ENCODE data around the gene POLR2M.

The POLR2M gene

GRCh38 chr15:57743424-57743823, 36.9 kb downstream of the POLR2M start:
- H3F3A ChIP-seq (ENCODE audit: insufficient read depth), result no peaks in the 10 kb centered on the region
- no peak overlapping the region for H2AFZ ChIP-seq (ENCODE audit: low read depth, low read length, severe bottlenecking)
- no peaks in the 10 kb centered on the region for H3K9me3 ChIP-seq (ENCODE audit: insufficient read depth, low read length)
- no peaks in the 10 kb centered on the region for H3K79me2 ChIP-seq (ENCODE audit: insufficient read depth, low read length)
- H3K4me2 ChIP-seq (ENCODE audit: low read depth, low read length, poor library complexity, severe bottlenecking), result no peak overlapping the region
- H3K36me3 ChIP-seq (ENCODE audit: low read length), result no peaks in the 10 kb centered on the region
- no peak overlapping the region for H3K4me3 ChIP-seq (ENCODE audit: insufficient read depth, low read length, poor library complexity, severe bottlenecking)
- H3K9me2 ChIP-seq (replicated peaks; ENCODE audit: insufficient read depth, low read length), result no peaks in the 10 kb centered on the region
- no peak overlapping the region for H3K9ac ChIP-seq (ENCODE audit: low read length)
- no peaks in the 10 kb centered on the region for H4K20me1 ChIP-seq (ENCODE audit: low read depth, low read length)
- H3K27me3 ChIP-seq (ENCODE audit: low read length), result no peaks in the 10 kb centered on the region
- TF ChIP-seq EZH2phosphoT487 (conservative IDR thresholded peaks at IDR 0.05; ENCODE audit: low read length) (no peak), CTCF (IDR thresholded peaks at IDR 0.05; ENCODE audit: insufficient read depth, low read length, poor library complexity, severe bottlenecking) (no peak)
- no peak overlapping the region for H3K27ac ChIP-seq (ENCODE audit: low read depth, low read length)

- Histone ChIP-seq H3K4me2 (ENCODE audit: low read depth, low read length, poor library complexity, severe bottlenecking) (no peak overlapping the region), H3K79me2 (ENCODE audit: insufficient read depth, low read length) (no peaks in the 10 kb centered on the region), H3K36me3 (ENCODE audit: low read length) (no peaks in the 10 kb centered on the region), H3K9me2 (replicated peaks; ENCODE audit: insufficient read depth, low read length) (no peaks in the 10 kb centered on the region), H2AFZ (ENCODE audit: low read depth, low read length, severe bottlenecking) (no peak overlapping the region), H3K9me3 (ENCODE audit: insufficient read depth, low read length) (no peaks in the 10 kb centered on the region), H3F3A (ENCODE audit: insufficient read depth) (no peaks in the 10 kb centered on the region), H3K27ac (ENCODE audit: low read depth, low read length) (no peak overlapping the region), H3K27me3 (ENCODE audit: low read length) (no peaks in the 10 kb centered on the region), H4K20me1 (ENCODE audit: low read depth, low read length) (no peaks in the 10 kb centered on the region), H3K4me3 (ENCODE audit: insufficient read depth, low read length, poor library complexity, severe bottlenecking) (no peak overlapping the region), H3K9ac (ENCODE audit: low read length) (no peak overlapping the region)
- no peak for TF ChIP-seq CTCF (IDR thresholded peaks at IDR 0.05; ENCODE audit: insufficient read depth, low read length, poor library complexity, severe bottlenecking)
- no peak for TF ChIP-seq EZH2phosphoT487 (conservative IDR thresholded peaks at IDR 0.05; ENCODE audit: low read length)
Measured at GRCh38 chr15:57746786-57747185, 40.3 kb downstream of the POLR2M start.

GRCh38 chr15:57747206-57747896, 40.8 kb downstream of the POLR2M start:
- TF ChIP-seq EZH2phosphoT487 (conservative IDR thresholded peaks at IDR 0.05; ENCODE audit: low read length) (no peak), CTCF (IDR thresholded peaks at IDR 0.05; ENCODE audit: insufficient read depth, low read length, poor library complexity, severe bottlenecking) (no peak)
- H3K4me3 ChIP-seq (ENCODE audit: insufficient read depth, low read length, poor library complexity, severe bottlenecking), result no peak overlapping the region
- H4K20me1 ChIP-seq (ENCODE audit: low read depth, low read length), result no peaks in the 10 kb centered on the region
- H3K9ac ChIP-seq (ENCODE audit: low read length), result no peak overlapping the region
- no peaks in the 10 kb centered on the region for H3F3A ChIP-seq (ENCODE audit: insufficient read depth)
- no peak overlapping the region for H3K4me2 ChIP-seq (ENCODE audit: low read depth, low read length, poor library complexity, severe bottlenecking)
- no peaks in the 10 kb centered on the region for H3K36me3 ChIP-seq (ENCODE audit: low read length)
- H3K27me3 ChIP-seq (ENCODE audit: low read length), result no peaks in the 10 kb centered on the region
- H3K9me3 ChIP-seq (ENCODE audit: insufficient read depth, low read length), result no peaks in the 10 kb centered on the region
- no peak overlapping the region for H2AFZ ChIP-seq (ENCODE audit: low read depth, low read length, severe bottlenecking)
- no peaks in the 10 kb centered on the region for H3K9me2 ChIP-seq (replicated peaks; ENCODE audit: insufficient read depth, low read length)
- no peaks in the 10 kb centered on the region for H3K79me2 ChIP-seq (ENCODE audit: insufficient read depth, low read length)
- H3K27ac ChIP-seq (ENCODE audit: low read depth, low read length), result no peak overlapping the region

Data from SU-DHL-6 (cell line).